HG02571 (cell line): ENCODE data around the gene B3GALT6.

Experiments
- ATAC-seq: cut with Tn5 transposase; IDR thresholded peaks from one replicate; pipeline ENCODE4 v1.9.1; 2021; ENCODE audit warnings: mild to moderate bottlenecking, moderate library complexity; ENCODE audit not compliant: unreplicated experiment

B3GALT6 gene

GRCh38 chr1:1281533-1282321 lies 49.7 kb downstream of the B3GALT6 start:
- ATAC-seq: no peak

DNA sequence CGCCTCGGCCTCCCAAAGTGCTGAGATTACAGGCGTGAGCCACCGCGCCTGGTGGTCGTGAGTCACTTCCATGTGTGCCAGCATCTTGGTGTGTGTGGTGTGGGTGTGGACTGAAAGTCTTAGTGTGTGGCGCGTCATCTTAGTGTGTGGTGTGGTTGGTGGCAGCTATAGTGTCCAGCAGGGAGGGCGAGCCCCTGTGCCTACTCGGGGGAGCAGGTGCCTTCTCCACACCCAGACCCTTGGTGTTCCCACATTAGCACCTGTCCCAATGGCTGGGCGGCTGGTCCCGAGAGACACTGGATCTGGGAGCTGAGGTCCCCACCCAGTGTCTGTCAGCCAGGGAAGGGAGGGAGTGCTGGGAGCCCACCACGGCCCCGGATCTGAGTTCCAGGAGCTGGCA lies 51.0 kb downstream of the B3GALT6 start:
- no peak for ATAC-seq

DNA sequence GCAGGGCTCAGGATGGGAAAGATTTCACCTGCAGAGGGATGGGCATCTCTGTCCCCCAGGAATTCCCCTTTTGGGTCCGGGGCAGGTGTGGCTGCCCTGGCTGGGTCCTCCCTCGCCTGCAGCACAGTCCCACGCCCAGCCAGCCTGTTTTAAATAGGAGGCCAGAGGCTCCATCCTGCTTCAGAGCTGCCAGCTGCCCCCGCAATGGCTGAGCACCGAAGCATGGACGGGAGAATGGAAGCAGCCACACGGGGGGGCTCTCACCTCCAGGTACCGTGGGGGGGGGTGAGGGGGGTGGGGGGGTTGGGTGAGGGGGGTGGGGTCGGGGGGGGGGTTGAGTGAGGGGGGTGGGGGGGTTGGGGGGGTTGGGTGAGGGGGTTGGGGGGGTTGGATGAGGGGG lies 51.8 kb downstream of the B3GALT6 start:
- no peak for ATAC-seq
